Parietal lobe (tissue), 2 donors: ENCODE data around the gene XPO5. TPM values are rescaled to one million over a fixed set of nuclear protein-coding genes. Genes with fewer than 3 reads are reported as not detected.

Source experiments
- small RNA-seq: library from RNA; depleted of rRNA; stranded (forward); fragments of <200 nt; gene quantifications from one replicate; pipeline ENCODE3, GENCODE V24; 2014; ENCODE audit warnings: low replicate concordance
- total RNA-seq: library from RNA; depleted of rRNA; stranded (reverse); fragments of >200 nt; gene quantifications from one replicate; pipeline ENCODE4 v1.2.3, GENCODE V29; 2014

Gene XPO5
- 62.0 TPM for total RNA-seq

GRCh38 chr6:43575772-43576551 is at the start of gene XPO5, which contains the start of gene POLH:
Gene XPO5 (minus strand): TSS chr6:43576038. CDS start chr6:43575864, 174 bp downstream.
Gene POLH (plus strand): TSS chr6:43576185. CDS start chr6:43582320, 6,135 bp downstream.

GRCh38 chr6:43516697-43517504 is 58.9 kb downstream of the XPO5 start, which contains the start of the genes POLR1C and YIPF3:
Gene POLR1C (plus strand): TSS chr6:43517089. CDS start chr6:43517110, 21 bp downstream.
Gene YIPF3 (minus strand): TSS chr6:43516926. CDS start chr6:43516807, 119 bp downstream.

GRCh38 chr6:43509984-43510826 is 65.6 kb downstream of the XPO5 start, which contains the start of gene LRRC73:
Gene LRRC73 (minus strand): TSS chr6:43510346. CDS start chr6:43509785, 561 bp downstream.

GRCh38 chr6:43477235-43478007 is 98.4 kb downstream of the XPO5 start, which contains the start of gene TJAP1:
Gene TJAP1 (plus strand): TSS chr6:43477570. CDS start chr6:43499002, 21,432 bp downstream.

Small RNAs within 50 kb of the gene (small RNA-seq; reads per million reads assigned to genes)
- not detected for gene RF00426
- gene RNU6-1113P = not detected

Other genes with a start within 250 kb of the XPO5 start
- gene ZNF318, start 206.4 kb downstream of the XPO5 start, total RNA-seq = 38.5 TPM
- gene ABCC10, start 148.5 kb downstream of the XPO5 start, total RNA-seq = 33.5 TPM
- 8.5 TPM for gene DLK2, start 120.5 kb downstream of the XPO5 start, total RNA-seq
- gene TJAP1, start 98.5 kb downstream of the XPO5 start, total RNA-seq = 6.9 TPM
- 4.1 TPM for gene LRRC73, start 65.7 kb downstream of the XPO5 start, total RNA-seq
- gene YIPF3, start 59.1 kb downstream of the XPO5 start, total RNA-seq = 71.4 TPM
- gene POLR1C, start 58.9 kb downstream of the XPO5 start, total RNA-seq = 29.4 TPM
- 17.8 TPM for gene POLH, start 147 bp upstream of the XPO5 start, total RNA-seq
- 65.7 TPM for gene GTPBP2, start 53.2 kb upstream of the XPO5 start, total RNA-seq
- gene MAD2L1BP, start 59.8 kb upstream of the XPO5 start, total RNA-seq = 20.7 TPM
- gene RSPH9, start 69.0 kb upstream of the XPO5 start, total RNA-seq = 6.9 TPM
- gene MRPS18A, start 111.8 kb upstream of the XPO5 start, total RNA-seq = 21.6 TPM
- gene VEGFA, start 194.2 kb upstream of the XPO5 start, total RNA-seq = 44.1 TPM